ENCODE measurements around the gene FMR1. TPM values are rescaled to one million over a fixed set of nuclear protein-coding genes. Genes with fewer than 3 reads are reported as not detected.

Gene FMR1
- total RNA-seq, 1 donor from 2014 or later: 23.5 TPM

GRCh38 chrX:147914591-147914990 lies 2.9 kb downstream of the FMR1 start:
- no peak for DNase-seq (ENCODE audit: extremely low read depth, low read depth, low spot score)

GRCh38 chrX:147916375-147916968 lies 4.8 kb downstream of the FMR1 start:
- no peak for DNase-seq (ENCODE audit: extremely low read depth, low read depth, low spot score)

- no peak for DNase-seq (ENCODE audit: extremely low read depth, low read depth, low spot score)
These were observed 6.3 kb downstream of the FMR1 start for GRCh38 chrX:147917700-147918695.

GRCh38 chrX:147920161-147920666 lies 8.5 kb downstream of the FMR1 start:
- no peak for DNase-seq (ENCODE audit: extremely low read depth, low read depth, low spot score)

GRCh38 chrX:147923605-147924004 lies 11.9 kb downstream of the FMR1 start:
- no peak for DNase-seq (ENCODE audit: extremely low read depth, low read depth, low spot score)

GRCh38 chrX:147927256-147927655 lies 15.5 kb downstream of the FMR1 start:
- DNase-seq (ENCODE audit: extremely low read depth, low read depth, low spot score): no peak

GRCh38 chrX:147933815-147934214 lies 22.1 kb downstream of the FMR1 start:
- no peak for DNase-seq (ENCODE audit: extremely low read depth, low read depth, low spot score)

- DNase-seq (ENCODE audit: extremely low read depth, low read depth, low spot score): no peak
These were observed 23.5 kb downstream of the FMR1 start for GRCh38 chrX:147935156-147935758.

- no peak for DNase-seq (ENCODE audit: extremely low read depth, low read depth, low spot score)
These were observed 33.6 kb downstream of the FMR1 start for GRCh38 chrX:147945286-147945685.

GRCh38 chrX:147948531-147948930 lies 36.8 kb downstream of the FMR1 start:
- no peak for DNase-seq (ENCODE audit: extremely low read depth, low read depth, low spot score)

- no peak for DNase-seq (ENCODE audit: extremely low read depth, low read depth, low spot score)
These were observed 38.6 kb downstream of the FMR1 start for GRCh38 chrX:147950352-147950751.

- no peak for DNase-seq (ENCODE audit: extremely low read depth, low read depth, low spot score)
These were observed 42.3 kb downstream of the FMR1 start for GRCh38 chrX:147953976-147954375.

- DNase-seq (ENCODE audit: extremely low read depth, low read depth, low spot score): no peak
These were observed 45.6 kb downstream of the FMR1 start for GRCh38 chrX:147957291-147957690.

GRCh38 chrX:147958291-147958690 lies 46.6 kb downstream of the FMR1 start:
- DNase-seq (ENCODE audit: extremely low read depth, low read depth, low spot score): no peak

GRCh38 chrX:147960722-147961121 lies 49.0 kb downstream of the FMR1 start:
- no peak for DNase-seq (ENCODE audit: extremely low read depth, low read depth, low spot score)

- no peak for DNase-seq (ENCODE audit: extremely low read depth, low read depth, low spot score)
These were observed 50.8 kb downstream of the FMR1 start for GRCh38 chrX:147962476-147962875.

GRCh38 chrX:147978931-147979330 lies 67.2 kb downstream of the FMR1 start:
- DNase-seq (ENCODE audit: extremely low read depth, low read depth, low spot score): no peak

GRCh38 chrX:147981038-147981752 lies 69.5 kb downstream of the FMR1 start, which contains the start of gene FMR1NB:
TSS of gene FMR1NB (plus strand) at chrX:147981337. CDS start at chrX:147981403, 66 bp downstream.
- no peak for DNase-seq (ENCODE audit: extremely low read depth, low read depth, low spot score)
